GDM1 (cell line): ENCODE data around the gene PHLDB1.
A peak's percentile ranks its signal among the peaks of the same experiment; 100 is the strongest.
"Not testable (repeated sequence)": the region's sequence is repeated elsewhere in the genome, so short reads cannot be mapped to it uniquely, and the experiment has no call there.

Experiments used
- DNase-seq: peaks from one replicate; lab custom pipeline; 2025; lab: John Stamatoyannopoulos, UW

The PHLDB1 gene

DNA sequence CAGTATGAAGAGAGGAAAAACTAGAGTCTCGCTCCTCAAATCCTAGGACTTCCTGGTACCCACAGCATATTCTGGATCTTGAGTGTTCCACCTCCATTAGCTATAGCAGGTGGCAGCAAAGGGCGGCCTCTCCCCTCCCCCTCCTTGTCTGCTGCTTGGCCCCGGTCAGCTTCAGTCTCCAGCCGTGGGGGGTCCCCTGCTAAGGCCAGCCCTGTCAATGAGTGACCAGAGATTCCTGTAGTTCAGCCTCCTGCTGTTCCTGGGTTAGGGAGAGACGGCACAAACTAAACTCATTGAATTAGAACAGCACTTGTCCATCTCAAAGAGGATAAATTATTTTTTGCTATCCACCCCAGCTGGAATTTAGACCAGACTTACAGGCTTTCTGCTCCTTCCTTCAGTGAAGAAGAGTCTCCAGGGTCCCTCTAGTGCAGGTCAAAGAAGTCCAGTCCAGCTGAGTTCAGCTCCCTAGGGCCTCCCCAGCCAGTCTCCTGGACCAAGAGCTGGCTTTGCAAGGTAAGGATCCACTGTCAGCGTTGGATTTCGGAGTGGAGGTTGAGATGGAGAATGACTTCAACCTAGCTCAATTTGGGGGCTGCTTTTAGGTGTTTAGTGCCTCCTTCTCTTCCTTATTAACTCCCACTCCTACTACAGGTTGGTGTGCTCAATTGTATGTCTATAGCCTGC lies 1.1 kb upstream of the PHLDB1 start:
- DNase-seq: no peak

DNA sequence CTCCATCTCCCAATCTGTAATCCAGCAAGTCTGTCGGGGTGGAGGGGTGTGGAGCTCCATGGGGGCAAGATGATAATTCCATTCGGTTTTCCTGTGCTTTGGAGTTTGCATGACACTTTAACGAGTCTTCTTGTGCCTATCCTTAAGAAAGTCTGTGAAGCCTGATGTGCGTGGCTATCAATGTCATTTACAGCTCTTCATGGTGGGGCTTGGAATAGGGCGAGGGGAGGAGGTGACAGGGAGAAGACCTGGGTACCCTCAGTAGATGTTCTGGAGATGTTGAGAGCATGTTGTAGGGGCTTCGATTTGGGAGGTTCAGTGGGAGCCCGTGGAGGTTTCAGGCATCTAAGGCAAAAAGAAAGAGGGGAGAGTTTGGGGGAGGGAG lies 579 bp upstream of the PHLDB1 start:
- DNase-seq: no peak

DNA sequence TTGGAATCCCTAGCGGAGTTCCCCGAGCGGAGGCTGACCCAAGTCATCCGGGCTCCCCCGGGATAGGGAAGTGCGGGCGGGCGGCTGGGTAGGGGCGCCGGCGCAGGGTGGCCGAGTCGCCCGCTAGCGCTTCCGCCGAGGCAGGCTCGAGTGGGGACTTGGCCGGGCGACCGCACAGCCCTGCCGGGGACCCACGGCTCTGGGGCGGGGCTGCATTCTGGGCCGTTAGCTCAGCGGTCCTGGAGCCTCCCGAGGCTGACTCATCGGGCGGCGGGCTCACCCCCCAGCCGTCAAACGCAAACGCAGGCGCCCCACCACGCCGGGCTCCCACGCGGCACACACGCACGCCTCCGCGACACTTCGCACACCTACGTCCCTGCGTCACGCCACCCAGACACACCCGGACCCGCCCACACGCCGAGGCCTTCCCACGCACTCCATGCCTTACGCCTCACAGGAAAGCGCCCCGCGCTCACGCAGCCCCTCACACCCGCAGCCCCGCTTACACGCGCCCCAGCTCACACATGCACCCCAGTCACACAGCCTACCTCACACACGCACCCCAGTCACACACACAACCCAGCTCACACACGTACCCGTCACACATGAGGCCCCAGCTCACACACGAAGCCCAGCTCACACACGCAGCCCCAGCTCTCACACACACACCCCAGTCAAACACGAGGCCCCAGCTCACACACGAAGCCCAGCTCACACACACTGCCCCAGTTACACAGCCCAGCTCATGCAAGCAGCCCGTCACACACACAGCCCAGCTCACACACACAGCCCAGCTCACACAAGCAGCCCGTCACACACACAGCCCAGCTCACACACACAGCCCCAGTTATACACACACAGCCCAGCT lies 1.2 kb downstream of the PHLDB1 start:
- DNase-seq: no peak

DNA sequence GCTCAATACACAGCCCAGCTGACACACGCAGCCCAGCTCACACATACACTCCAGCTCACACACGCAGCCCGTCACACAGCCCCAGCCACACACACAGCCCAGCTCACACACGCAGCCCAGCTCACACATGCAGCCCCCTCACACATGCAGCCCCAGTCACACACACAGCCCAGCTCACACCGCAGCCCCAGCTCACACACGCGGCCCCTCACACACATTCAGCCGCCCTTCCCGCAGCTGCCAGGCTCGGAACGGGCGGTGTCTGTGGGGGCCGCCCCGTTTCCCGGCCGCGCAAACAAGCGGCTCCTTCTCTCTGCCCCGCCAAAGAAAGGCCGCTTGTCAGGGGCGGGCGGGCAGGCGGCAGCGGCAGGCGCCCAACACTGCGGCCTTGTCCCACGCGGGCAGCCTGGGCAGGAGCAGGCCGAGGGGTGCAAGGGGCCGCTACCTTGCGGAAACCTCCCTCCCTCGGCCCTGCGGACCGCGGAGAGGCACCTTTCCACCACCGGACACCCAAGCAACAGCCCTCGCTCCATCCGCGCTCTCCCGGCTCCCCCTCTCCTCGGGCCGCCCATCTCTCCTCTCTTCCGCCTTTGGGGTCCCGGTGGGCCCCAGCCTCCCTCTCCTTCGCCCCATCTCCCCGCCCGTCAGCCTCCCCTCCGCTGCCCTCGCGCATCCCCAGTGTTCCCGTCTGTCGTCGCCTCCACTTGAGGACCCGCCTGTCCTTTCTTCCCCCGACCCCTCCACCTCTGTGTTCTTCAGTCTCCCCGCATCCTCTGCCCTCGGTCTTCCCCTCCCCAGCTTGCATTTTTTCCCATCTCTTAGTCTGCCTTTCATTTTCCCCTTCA lies 2.2 kb downstream of the PHLDB1 start:
- no peak for DNase-seq

DNA sequence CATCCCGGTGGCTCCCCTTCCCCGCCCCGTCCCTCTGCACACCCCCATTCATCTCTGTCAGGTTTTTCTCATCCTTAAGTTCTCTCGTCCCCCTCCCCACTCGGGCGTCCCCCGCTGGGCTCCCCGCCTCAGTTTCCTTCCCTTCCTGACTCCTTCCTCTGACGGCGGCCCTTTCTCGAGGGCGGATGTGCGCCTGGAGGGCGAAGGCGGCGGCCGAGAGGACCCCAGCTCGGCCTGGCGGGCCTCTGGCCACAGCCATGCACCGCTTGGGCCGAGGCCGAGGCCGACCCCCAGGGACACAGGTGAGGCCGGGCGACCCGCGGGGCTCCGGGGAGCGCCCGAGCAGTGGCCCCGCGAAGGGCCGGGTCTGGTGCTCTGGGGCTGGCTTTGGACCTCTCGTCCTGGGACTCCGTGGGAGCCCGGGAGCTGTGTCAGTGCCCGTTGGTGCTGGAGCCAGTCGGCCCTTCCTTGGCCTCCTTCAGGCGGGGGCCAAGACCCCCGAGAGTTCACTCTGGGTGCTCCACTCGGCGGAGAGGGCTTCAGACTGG lies 2.9 kb downstream of the PHLDB1 start:
- no peak for DNase-seq

DNA sequence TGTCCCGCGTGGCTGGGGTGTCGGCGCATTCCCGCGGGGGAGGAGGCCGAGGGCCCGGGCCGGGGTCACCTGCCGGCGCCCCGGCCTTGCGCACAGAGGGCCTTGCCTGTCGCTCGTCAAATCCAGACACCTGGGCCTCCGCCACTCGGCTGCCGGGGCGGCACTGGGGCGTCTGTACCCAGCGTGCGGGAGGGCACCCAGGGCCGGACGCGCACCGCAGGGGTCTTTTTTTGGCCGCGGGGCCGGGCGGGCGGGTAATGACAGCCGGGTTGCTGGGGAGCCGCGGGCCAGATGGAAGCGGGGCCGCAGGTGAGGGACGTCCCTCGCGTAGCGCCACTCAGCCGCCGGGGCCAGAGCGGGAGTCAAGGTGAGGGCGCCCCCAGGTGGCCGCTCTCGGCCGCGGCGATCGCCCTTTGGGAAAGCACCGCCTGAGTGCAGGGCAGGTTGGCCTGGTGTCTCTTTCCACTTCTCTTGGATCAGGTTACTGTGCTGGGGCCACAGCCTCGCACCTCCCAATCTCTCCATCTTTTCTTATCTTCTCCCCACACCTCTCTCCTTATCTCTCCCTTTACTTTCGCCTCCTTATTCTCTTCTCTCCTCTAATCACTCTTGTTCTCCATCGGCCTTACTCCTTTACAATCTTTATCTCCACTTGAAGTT lies 3.5 kb downstream of the PHLDB1 start:
- DNase-seq: no peak

DNA sequence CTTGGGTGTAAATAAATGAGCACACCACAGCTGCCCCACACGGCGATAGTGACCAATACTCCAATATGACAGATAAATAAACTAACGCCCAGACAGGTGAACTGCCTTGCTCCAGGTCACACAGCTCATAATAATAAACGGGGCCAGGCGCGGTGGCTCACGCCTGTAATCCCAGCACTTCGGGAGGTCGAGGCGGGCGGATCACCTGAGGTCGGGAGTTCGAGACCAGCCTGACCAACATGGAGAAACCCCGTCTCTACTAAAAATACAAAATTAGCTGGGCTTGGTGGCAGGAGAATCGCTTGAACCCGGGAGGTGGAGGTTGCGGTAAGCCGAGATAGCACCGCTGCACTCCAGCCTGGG lies 4.0 kb downstream of the PHLDB1 start:
- DNase-seq: not testable (repeated sequence)

DNA sequence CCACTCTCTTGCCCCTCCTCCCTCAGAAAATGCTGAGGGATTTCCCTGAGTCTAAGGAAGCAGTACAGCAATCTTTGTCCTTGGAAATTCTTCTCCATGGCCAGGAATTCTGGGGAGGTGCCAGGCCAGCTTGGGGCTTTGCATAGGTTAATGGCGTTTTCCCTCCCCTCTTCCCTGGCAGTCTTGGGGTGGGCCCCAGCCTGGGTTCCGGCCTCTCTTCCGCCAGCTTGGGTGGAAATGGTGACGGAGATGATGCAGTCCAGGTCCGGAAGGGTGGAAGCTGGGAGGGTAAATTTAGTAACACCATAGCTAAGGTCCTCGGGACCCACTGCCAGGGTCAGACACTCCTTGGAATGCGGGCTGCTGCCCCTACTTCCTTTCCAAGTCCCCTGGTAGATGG lies 5.0 kb downstream of the PHLDB1 start:
- no peak for DNase-seq

DNA sequence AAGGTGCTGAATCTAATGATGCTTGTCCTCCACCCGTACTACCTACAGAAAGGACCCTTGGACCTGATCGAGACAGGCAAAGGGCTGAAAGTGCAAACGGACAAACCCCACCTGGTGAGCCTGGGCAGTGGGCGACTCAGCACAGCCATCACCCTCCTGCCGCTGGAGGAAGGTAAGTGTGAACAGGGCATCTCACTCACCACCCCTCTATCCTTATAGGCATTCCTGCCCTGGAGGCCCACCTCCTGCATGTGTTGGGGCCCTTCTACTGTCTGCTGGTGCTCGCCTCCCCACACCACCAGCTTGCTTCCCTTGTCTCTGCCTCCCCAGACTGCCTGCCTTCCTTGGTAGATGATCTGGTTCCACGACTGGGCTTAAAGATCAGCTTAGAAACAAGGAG lies 7.1 kb downstream of the PHLDB1 start:
- no peak for DNase-seq

DNA sequence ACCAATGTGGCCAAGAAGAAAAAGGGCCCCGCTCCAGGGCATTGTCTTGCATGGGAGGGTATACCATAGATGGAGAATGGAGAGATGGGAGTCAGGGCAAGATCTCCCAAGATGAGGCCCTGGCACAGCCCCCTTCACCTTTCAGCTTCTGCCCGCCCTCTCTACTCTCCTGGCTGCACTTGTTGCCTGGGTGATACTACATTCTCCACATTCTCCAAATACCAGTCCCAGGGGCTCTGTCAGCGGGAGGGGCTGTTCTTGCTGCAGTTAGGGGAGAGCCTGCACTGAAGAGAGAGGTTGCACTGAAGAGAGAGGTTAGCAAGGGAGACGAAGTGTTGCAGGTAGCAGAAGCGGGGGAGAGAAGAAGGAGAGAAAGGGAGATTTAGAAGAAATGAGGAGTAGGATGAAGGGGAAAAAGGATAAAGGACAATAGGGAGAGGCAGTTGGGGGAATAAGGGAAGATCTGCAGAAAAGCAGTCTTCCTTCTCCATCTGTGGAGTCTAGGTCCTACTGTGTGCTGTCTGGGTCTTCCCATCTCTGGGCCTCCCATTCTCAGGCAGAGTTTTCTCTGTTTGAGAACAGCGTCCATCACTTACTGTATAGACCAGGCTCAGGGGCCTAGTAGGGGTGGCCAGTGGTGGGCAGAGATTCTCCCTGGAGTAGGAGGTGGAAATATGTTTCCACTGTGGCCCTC lies 8.0 kb downstream of the PHLDB1 start:
- DNase-seq: no peak

DNA sequence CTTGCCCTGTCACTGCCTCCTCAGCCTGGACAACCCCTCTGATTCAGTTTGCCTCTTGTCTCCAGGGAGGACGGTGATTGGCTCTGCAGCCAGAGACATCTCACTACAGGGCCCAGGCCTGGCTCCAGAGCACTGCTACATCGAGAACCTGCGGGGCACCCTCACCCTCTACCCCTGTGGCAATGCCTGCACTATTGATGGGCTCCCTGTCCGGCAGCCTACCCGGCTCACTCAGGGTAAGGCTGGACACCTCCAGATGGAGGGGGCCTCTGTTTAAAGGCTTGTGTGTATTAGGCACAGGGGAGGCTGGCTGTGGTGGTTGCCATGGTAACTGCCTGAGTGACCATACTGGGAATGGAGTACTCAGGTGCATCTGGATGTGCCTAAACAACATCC lies 8.6 kb downstream of the PHLDB1 start:
- DNase-seq: no peak

DNA sequence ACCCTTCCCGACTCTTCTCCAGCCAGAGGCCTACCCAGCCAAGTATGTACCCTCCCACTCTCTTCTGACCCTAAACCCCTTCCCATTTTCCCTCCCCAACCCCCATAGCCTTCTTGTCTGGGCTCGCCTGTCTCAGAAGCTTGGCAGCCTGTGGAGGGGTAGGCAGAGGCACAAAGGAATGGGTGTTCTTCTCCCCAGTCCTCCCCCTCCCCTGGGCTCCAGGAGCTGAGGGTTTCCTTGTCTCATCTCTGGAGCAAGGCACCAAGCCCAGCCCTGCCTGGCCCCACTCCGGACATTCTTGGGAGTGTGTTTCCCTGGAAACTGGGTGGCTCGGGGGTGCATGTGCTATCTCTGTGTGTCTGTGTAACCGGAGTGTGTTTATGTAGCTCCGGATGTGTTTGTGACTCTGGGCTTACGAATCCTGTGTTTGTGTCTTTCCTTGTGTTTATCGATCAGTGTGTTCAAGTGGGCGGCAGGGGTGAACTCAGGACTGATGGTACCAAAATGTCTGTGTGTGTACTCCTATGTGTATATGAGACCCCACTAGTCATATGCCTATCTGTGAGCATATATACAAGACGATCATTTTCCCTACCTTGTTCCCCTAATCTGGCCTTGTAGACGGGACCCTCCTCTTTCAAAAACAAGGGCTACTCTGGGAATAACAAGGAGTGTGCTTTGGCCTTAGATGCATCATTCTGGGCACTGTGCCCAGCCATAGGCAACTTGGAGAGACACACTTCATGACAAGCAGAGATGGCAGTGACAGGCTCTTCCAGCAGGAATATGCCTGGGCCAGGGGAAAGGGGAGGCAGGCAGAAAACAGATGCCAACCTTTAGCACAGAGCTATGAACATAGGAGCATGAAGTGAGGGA lies 10.9 kb downstream of the PHLDB1 start:
- DNase-seq: no peak

DNA sequence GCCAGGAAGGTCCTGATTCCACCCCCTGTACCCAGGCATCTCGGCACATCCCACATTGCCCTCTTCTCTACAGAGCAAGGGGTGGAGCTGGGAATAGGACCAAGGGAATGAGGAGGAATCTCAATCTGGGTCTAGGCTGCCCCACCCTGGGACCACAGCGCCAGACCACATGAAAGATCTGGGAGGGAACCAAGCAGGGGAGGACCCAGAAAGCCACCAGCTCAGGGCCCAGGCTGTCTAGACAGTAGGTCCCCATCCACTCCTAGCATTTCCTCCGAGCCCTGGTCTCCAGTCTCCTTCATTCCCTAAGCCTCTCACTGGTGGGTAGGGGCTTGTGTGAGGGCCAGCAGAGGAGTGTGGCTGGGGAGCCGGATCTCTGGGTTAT lies 11.6 kb downstream of the PHLDB1 start:
- no peak for DNase-seq

DNA sequence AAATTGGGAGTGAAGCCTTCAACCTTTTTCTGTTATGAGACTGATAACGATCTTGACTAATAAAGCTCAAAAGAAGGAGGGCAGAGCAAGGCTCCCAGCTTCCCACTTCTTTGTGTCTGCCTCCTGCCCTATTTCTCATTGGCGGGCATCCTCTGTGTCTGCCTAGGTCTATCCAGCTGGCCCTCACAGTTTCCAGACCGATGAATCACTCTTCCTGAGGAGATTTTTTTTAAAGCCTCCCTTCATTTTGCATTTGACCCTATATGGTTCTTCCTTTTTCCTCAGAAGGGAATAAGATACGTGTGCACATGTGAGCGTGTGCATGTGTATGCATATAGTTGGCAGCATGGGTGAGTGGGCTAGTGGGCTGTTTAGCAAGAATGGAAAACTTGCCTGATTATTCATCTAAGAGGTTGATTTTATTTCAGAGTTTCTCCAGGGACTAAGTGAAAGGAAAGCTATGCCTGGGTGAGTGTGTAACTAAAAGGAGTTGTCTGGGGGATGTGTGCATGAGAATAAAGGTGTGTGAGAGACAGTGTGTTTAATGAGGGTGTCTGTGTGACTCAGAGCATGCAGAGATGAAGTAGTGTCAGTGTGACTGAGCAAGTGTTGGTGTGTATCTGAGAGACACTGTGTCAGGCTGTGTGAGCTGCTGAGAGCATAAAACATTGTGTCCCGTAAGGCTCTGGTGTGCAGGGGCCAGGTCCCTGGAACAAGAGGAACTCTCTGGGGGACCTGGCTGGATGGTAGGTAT lies 12.2 kb downstream of the PHLDB1 start:
- DNase-seq: peak; percentile 59

DNA sequence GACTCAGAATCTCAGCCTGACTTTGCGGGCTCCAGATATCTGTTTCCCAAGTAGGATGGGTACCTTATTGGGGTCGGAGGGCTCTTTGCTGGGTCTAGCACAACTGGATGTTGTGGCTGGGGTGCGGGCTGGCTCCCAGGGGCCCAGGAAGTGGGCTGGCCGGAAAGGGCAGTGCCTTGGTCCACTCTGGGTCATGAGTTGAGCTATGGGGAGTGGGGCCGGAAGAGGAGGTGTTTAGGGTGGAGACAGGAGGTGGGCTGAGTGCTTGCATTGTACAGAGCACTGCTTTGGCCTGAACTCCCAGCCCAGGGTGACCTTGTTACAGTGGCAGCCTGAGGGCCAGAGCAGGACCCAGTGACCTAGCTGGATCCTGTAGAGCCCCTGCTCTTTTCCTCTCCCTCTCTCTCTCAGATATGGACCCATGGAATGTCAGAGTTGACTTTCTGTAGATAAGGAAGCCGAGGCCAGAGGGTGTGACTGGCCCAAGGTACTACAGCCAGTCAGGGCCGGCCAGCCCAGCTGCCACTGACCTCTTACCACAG lies 13.2 kb downstream of the PHLDB1 start:
- no peak for DNase-seq

DNA sequence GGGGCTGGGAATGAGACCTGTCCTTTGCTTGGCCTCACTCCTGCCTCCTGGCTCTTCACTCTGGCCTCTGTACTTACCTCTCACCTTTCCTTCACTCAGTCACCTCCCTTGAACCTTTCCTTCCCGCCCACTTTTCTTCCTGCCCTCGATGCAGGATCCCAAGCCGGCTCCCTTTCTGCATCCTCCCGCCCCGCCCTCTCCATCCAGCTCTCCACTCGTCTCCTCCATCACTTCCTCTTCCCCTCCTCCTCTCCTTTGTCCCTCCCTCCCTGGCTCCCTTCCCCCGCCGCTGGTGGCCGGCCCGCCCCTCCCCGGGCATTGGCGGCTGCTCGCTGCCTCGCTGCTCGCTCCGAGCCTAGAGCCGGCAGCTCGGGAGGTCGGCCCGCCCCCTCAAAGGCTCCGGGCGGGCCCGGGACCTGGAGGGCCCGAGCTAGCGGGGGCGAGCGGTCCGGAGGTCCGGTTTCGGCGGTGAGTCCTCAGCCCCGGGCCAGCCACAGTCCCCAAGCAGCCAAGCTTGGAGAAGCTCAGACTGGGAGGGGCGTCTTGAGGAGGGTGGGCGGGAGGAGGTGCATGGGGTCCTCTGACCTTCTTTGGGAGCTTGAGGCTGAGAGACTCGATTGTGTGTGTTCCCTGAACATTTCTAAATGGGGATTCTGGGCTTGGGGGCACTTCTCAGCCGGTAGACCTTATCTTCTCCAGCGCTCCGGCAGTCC lies 13.8 kb downstream of the PHLDB1 start:
- DNase-seq: no peak

DNA sequence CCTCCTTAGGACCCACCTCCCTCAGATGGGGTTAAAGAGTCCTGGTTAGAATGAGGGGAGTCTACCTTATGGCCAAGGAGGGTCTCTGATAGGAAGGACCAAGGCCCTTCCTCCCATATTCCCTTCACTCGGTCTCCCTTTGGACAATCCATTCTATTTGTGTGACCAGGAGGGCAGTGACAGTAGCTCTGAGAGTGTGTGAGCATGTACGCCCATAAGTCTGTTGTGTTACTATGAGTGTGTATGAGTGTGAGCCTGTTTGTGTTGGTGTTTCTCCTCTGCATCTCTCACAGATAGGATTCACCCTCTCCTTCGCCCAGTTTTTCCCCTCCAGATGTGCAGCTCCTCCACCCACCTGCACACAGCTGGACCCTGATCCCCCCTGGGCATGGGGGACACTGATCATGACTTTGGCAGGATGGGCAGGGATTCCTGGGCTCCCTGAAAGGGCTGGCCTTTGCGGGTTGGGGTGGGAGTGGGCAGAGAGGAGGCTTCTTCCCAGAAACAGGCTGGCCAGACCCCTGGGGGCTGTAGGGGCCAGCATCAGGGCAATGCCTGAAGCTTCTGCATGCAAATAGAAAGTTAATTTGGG lies 14.5 kb downstream of the PHLDB1 start:
- no peak for DNase-seq
